Measurements from ENCODE around the gene SPRY4.

DNA sequence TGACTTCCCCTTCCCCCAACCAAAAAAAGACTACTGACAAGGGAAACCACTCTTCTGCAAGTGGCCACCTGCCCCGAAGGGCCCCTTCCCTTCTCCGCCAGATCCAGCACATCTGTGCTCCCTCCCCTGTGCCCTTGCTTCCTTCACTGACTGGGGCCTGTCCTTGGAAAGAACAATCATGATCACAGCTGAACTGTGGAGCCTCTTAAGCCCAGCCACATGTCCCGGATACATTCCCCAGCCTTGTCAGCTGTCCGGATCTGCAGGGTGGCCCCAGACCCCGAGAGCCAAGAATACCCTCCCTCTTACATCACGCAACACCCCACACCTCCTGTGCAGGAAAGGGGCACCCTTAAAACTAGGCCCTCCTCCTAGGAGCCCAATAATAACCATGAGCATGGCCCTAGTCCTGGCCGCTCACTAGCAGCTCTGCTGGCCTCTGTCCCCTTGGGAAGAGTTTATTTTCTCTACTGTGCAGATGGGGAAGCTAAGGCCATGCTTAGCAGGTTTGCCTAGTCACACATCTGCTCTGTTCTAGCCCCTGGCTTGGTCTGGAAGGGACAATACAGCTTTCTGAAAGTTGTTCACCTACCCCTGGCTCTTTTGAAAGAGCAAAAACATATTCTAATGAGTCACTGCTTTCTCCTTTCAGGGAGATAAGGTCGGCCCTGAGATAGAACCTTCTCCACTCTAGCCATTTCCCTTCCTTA, 3.8 kb downstream of the SPRY4 start:
- TF ChIP-seq, protein P1, sequence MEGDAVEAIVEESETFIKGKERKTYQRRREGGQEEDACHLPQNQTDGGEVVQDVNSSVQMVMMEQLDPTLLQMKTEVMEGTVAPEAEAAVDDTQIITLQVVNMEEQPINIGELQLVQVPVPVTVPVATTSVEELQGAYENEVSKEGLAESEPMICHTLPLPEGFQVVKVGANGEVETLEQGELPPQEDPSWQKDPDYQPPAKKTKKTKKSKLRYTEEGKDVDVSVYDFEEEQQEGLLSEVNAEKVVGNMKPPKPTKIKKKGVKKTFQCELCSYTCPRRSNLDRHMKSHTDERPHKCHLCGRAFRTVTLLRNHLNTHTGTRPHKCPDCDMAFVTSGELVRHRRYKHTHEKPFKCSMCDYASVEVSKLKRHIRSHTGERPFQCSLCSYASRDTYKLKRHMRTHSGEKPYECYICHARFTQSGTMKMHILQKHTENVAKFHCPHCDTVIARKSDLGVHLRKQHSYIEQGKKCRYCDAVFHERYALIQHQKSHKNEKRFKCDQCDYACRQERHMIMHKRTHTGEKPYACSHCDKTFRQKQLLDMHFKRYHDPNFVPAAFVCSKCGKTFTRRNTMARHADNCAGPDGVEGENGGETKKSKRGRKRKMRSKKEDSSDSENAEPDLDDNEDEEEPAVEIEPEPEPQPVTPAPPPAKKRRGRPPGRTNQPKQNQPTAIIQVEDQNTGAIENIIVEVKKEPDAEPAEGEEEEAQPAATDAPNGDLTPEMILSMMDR (IDR thresholded peaks at IDR 0.05; ENCODE audit: insufficient read depth, low read depth, low read length) = no peak
- no peak for TF ChIP-seq EZH2 (IDR thresholded peaks at IDR 0.05; ENCODE audit: insufficient read depth, low read length)

All from astrocyte (in vitro differentiated cells and primary cell).